Activated CD8-positive, alpha-beta memory T cell treated with anti-CD3 and anti-CD28 coated beads for 1 hour (primary cell): Measurements from ENCODE around the gene GBGT1.
A peak's percentile ranks its signal among the peaks of the same experiment; 100 is the strongest.
"Not testable (repeated sequence)": the region's sequence is repeated elsewhere in the genome, so short reads cannot be mapped to it uniquely, and the experiment has no call there.

Source experiments
- DNase-seq, 2 donors: peaks; one replicate each; pipeline ENCODE4 v3.0.0-alpha.2; 2020; ENCODE audit warnings: low read depth in 1 of 2; ENCODE audit errors: extremely low read depth in 1 of 2

Gene GBGT1

DNA sequence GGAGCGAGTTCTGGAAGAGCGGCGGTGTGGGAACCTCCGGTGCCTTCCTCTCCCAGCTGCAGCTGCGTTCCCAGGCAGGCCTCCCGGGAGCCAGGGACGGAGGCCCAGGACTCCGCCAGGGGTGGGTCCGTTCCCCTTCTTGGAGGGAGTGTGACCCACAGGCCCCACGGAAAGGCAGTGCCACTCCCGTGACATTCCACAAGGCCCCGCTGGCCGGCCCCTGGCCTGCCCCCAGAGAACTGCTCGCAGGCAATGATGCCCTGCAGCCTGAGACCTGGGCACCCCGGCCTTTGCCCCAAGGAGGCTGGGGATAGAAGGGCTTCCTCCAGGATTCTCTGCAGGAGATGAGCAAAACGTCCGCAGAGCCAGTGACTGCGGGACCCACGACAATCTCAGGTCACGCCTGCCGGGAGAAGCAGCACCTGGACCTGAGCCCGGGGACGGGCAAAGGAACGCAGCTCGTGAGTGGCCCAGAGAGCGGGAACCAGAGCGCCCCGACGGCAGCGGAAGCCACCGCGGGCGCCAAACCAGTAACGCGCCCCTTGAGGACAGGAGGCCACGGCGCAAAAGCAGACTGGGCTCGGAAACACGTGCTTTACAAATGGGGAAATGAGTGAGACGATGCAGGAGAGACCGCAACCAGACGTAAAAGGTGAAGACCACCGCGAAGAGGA lies 36.1 kb upstream of the GBGT1 start:
- DNase-seq = peak in 1 of 2 donors; percentile 16

DNA sequence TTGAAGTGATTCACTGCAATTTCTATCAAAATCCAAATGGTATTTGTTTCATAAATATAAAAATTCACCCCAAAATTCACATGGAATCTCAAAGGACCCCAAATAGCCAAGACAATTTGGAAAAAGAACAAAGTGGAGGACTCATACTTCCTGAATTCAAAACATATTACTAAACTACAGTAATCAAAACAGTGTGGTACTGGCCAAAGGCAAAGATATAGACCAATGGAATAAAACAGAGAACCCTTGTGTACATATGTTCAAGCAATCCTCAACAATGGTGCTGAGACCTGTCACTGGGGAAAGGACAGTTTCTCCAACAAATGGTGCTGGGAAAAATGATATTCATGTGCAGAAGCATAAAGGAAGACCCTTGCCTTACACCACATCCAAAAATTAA lies 31.3 kb upstream of the GBGT1 start:
- no peak for DNase-seq

- DNase-seq = no peak
These were observed 30.9 kb upstream of the GBGT1 start for GRCh38 chr9:133194597-133194996.

DNA sequence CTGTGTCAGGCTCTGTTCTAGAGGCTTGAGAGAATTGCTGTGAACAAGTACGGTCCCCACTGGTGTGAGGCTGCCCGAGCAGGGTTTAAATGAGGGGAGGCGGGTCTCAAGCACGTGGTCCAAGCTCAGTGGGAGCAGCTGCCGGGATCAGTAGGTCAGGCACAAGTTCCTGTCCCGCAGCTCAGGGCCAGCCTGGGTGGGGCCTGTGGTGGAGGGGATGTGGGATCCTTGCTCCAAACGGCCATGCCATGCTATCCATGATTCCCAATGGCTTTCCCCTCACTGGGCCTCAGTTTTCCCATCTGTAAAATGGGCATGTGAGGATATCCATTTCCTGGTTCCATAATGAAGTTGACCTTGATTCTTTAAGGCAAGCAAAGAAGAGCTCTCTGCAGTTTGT lies 28.3 kb upstream of the GBGT1 start:
- DNase-seq = no peak

DNA sequence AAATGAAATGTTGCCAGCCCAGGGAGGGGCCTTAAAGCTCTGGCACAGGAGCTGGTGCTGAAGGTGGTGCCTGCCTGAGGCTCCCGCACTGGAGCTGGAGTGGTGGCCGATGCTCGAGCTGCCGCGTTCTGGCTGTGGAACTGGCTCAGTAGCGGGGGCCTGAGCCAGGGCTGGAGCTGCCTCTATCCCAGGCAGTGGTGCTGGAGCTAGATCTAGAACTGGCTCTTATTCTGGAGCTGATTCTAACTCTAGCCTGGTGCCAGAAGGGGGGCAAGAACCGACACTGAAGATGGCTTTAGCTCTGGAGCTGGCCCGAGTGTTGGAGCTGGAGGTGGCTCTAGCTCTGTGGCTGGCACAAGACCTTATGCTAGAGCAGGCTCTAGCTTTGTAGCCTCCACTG lies 26.1 kb upstream of the GBGT1 start:
- no peak for DNase-seq

DNA sequence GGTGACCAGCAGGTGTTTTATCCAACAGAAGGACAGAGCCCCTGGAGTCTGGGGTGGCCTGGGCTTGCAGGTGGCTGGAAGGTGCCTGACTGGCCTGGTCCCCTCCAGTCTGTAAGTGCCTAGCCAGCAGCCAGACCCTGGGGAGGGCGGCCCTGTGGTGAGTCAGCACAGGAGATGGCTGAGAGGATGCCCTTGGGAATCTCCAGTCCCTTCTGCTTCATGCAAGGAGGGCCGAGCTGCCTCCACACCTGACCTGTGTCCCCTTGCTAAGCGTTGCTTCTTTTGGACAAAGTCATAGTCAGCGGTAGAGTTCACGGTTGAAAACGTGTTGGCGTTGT lies 25.1 kb upstream of the GBGT1 start:
- no peak for DNase-seq

DNA sequence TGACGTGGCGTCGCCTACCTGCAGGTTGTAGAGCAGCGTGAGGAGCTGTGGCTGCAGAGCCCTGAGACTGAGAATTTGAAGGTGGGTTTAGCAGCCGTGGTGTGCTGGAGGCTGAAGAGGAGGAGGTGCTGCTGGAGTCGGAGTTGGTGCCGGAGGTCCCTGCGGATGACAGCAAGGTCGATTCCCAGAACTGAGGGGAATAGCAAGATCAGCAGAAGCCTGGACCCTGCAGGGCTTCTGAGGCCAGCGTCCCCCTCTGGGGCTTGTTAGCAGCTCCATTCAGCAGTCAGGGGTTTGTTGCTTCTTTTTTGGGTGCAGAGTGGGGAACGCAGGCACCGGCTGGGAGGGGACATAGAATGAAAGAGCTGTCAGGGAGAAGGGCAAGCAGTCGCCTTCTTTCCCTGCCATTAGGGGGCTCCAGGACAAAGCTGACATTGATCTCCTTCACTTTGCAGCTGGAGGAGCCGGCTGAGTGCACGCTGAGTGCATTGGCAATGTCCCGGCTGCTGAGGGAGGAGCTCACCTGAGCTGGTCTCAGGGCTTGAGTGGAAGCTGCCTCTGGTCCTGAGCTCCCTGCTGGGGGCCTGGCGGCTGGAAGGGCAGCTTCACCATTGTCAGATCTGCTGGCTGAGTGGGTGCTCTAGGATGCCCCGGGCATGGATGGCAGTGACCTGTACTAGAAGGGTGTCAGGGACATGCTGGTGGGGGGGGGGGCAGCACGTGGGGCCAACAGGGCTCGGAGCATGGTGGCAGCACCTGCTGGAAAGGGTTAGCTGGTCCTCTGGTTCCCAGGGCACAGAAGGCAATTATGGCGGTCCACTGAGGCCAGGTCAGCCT lies 24.5 kb upstream of the GBGT1 start:
- no peak for DNase-seq

- no peak for DNase-seq
These were observed 23.9 kb upstream of the GBGT1 start for GRCh38 chr9:133187561-133188005.

DNA sequence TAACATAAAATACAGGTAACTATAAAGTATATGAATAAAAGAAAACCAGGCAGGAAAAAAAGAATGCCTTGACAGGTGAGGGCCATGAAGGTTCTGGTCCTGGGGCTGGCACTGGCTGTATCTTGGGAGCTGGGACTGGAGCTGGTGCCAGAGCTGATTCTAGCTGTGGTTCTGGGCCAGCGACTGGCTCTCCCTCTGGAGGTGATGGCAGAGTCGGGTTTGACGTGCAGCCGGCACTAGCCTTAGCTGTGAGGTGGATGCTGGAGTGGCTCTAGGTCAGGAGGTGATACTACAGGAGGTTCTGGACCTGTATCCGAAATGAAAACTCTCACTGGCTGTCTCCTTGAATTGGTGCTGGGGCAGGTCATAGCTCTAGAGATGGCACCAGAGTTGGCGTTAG lies 23.0 kb upstream of the GBGT1 start:
- DNase-seq = no peak

- no peak for DNase-seq
These were observed 21.3 kb upstream of the GBGT1 start for GRCh38 chr9:133184971-133185370.

- DNase-seq = no peak
These were observed 18.4 kb upstream of the GBGT1 start for GRCh38 chr9:133182151-133182550.

GRCh38 chr9:133181561-133181960 lies 17.8 kb upstream of the GBGT1 start:
- DNase-seq = no peak

DNA sequence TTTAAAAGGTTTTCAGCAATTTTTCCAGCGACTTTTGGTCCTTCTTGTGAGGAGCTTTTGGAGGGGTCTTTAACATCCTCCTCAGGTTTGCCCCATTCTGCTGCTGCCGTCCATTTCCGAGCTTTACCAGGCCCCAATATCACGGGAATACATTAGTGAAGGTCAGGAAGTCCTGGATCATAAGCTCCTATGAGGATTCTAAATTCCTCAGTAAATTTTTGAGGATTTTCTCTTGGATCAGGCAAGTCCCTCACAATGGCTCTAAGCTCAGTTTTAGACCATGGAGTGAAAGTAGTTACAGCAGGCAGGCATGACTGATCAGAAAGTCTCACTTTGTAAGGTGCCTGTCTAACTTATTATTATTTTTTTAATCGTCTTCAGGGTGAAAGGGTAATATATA lies 17.2 kb upstream of the GBGT1 start:
- no peak for DNase-seq

GRCh38 chr9:133173056-133173455 lies 9.3 kb upstream of the GBGT1 start:
- DNase-seq = no peak

GRCh38 chr9:133171161-133171961 lies 7.6 kb upstream of the GBGT1 start:
- DNase-seq = no peak

DNA sequence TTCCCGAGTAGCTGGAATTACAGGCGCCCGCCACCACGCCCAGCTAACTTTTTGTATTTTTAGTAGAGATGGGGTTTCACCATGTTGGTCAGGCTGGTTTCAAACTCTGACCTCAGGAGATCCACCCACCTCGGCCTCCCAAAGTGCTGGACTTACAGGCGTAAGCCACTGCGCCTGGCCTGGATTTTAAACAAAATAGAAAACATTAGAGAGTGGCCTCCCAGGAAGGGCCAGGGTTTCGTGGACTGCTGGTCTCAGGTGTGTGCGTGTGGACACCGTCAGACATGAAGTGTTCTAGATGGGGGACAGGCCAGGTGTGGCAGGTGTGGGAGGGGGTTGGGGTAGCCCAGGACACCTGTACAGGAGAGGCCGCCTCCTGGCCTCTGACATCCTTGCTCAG lies 7.0 kb upstream of the GBGT1 start:
- DNase-seq = no peak

DNA sequence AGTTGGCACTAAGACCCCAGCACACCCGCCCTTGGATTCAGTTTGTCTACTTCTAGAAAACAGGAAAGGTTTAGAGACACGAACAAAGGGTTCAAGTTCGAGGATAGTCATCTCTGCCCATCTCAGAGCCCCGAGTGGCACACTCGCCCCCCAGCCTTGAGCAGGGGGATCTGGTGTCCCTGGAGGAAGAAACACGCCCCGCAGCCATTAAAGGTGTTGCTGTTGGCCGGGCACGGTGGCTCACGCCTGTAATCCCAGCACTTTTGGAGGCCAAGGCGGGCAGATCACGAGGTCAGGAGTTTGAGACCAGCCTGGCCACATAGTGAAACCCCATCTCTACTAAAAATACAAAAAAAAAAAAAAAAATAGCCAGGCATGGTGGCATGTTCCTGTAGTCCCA lies 6.0 kb upstream of the GBGT1 start:
- DNase-seq = not testable (repeated sequence)

- no peak for DNase-seq
These were observed 5.4 kb upstream of the GBGT1 start for GRCh38 chr9:133169102-133169501.

- DNase-seq = no peak
These were observed 4.7 kb upstream of the GBGT1 start for GRCh38 chr9:133168432-133168831.

DNA sequence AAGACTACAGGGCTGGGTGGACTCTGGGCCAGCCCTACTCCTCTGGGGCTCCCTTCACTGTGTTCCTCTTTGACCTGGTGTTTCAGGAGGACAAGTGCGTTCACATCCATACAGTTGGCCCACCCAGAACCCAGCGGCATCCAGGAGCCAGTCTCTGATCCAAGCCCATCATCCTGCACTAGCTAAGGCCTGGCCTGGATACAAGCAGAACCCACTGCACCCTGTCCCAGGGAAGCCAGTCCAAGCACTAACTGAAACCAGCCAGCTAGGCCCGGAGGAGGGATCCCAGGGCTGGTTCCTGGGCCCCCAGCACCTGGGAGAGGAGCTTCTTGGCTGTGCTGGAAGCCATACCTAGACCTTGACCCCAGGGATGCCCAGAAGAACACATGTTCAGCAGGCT lies 4.1 kb upstream of the GBGT1 start:
- no peak for DNase-seq

- no peak for DNase-seq
These were observed 3.5 kb upstream of the GBGT1 start for GRCh38 chr9:133167096-133167730.
